Mucosa of descending colon (tissue), 3 donors: ENCODE results near the gene DPP10. TPM values are rescaled to one million over a fixed set of nuclear protein-coding genes. Genes with fewer than 3 reads are reported as not detected.

Experiments used
- ATAC-seq: fragments of 200-7000 bp; cut with Tn5 transposase; one replicate; pipeline ENCODE4 v1.9.1; 2020; ENCODE audit warnings: mild to moderate bottlenecking, moderate library complexity
- DNase-seq, 3 donors: peaks; one replicate each; pipeline ENCODE4 v3.0.0-alpha.2; 2020
- H3K36me3 ChIP-seq: fragments of 200-600 bp; one replicate; pipeline ENCODE4 v1.8.0; 2021; ENCODE audit warnings: low read depth, mild to moderate bottlenecking
- H3K4me1 ChIP-seq: fragments of 200-600 bp; one replicate; pipeline ENCODE4 v1.8.0; 2021; ENCODE audit warnings: low read depth, mild to moderate bottlenecking
- H3K4me3 ChIP-seq: fragments of 200-600 bp; one replicate; pipeline ENCODE4 v1.8.0; 2021; ENCODE audit warnings: mild to moderate bottlenecking
- H3K9me3 ChIP-seq: fragments of 200-600 bp; one replicate; pipeline ENCODE4 v1.8.0; 2021; ENCODE audit warnings: mild to moderate bottlenecking
- intact Hi-C, 2 donors: fragments of 100-400 bp; cut with DNase I in 1 of 2; cut with micrococcal nuclease in 1 of 2; formaldehyde crosslinking; loops; one replicate each; pipeline versions ENCODE4 v1.11.0 to v1.11.1; 2022; cut with DNase I, micrococcal nuclease
- total RNA-seq, 3 donors: library from RNA; stranded (reverse); fragmentation: NEBNext Ultra II Directional in 2 of 3; extraction: Animal tissue kit (Norgen Biotek cat#: 25700) in 2 of 3; gene quantifications; one replicate each; pipeline versions ENCODE4 v1.2.1 to v1.2.4, GENCODE V29; 2021 to 2023
- TF ChIP-seq, protein P1 (sequence below): fragments of 200-600 bp; IDR thresholded peaks from one replicate; pipeline ENCODE4 v1.8.0; 2022; ENCODE audit warnings: antibody characterized with exemption, mild to moderate bottlenecking
- donor health status: DM: no; HTN: no; CAD: no; lungs with moderate emphysema.
- donor health status: DM: no; HTN: no; CAD: no.
- donor health status: DM: no; HTN: yes; CAD: no.

Gene DPP10
- total RNA-seq, 3 donors from 2014 or later, result 6.3 to 12.2 (median 6.9) TPM

DNA sequence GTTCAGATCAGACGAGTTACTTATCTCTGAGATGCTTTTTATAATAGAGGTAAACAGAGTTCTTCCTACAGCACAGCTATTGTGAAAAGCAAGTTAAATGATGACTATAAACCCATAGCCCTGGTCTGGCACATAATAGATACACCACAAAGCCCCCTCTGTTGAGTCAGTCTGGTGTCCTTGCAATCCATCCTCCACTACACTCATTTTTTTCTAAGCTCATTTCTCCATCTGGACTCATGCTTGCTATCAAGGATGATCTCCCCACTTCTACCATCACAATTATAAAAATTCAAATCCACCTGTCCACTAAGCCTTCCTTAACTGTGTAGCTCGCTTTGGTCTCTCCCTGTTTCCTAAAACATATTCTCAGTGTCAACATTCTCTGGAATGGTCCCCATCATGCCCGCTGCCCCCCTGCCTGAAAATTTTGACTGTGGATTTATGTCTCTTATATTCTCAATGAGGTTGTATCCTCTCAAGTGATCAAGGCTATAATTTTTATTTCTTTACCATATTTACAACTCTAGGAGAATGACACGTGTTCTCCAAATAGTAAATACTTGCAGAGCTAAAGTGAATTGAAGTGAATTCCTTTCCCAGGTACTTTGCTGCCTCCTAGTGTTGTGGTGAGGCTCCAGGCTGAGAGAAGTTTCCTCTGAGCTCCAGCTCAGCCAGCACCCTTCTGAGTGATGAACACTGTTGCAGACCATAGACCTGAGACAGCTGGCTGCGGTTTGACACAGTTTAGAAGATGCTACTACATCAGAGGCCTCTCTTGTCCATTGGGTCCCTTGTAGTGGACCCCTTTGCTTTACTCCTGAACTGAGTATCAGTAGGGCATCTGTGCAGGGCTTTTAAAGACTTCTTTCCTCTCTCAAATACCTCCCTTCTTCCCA is 108.7 kb downstream of the DPP10 start:
- ATAC-seq, result peak; percentile 81

DNA sequence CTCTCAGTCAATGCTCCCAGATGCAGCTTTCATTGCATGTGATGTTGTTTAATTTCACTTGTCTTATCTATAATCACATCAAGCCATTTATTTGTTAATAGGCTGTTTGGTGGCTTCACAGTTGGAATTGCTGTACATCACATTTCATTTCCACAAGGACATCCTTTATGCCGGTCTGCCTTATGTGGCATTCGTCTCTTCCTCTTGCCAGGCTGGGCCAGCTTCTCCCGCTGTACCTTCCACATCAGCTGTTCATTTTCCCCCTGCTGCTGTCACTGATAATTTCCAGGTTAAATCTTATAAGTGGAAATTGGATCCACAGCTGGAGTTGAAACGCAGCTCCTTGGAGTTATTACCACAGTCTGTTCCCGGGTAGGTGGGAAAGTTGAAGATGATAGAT is 110.6 kb downstream of the DPP10 start:
- intact Hi-C loops, result no loop called here
- H3K4me1 ChIP-seq, result peaks cover 8% of the 10 kb centered on the region
- H3K36me3 ChIP-seq, result no peaks in the 10 kb centered on the region
- DNase-seq, result no peak
- ATAC-seq, result no peak
- no peak overlapping the region for H3K4me3 ChIP-seq
- no peaks in the 10 kb centered on the region for H3K9me3 ChIP-seq
- TF ChIP-seq, protein P1, sequence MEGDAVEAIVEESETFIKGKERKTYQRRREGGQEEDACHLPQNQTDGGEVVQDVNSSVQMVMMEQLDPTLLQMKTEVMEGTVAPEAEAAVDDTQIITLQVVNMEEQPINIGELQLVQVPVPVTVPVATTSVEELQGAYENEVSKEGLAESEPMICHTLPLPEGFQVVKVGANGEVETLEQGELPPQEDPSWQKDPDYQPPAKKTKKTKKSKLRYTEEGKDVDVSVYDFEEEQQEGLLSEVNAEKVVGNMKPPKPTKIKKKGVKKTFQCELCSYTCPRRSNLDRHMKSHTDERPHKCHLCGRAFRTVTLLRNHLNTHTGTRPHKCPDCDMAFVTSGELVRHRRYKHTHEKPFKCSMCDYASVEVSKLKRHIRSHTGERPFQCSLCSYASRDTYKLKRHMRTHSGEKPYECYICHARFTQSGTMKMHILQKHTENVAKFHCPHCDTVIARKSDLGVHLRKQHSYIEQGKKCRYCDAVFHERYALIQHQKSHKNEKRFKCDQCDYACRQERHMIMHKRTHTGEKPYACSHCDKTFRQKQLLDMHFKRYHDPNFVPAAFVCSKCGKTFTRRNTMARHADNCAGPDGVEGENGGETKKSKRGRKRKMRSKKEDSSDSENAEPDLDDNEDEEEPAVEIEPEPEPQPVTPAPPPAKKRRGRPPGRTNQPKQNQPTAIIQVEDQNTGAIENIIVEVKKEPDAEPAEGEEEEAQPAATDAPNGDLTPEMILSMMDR, result no peak

More for the DNA sequence above, 108.7 kb downstream of the DPP10 start:
- no peak overlapping the region for H3K4me3 ChIP-seq
- DNase-seq, result peak in 2 of 3 donors; percentile 58 to 86
- H3K9me3 ChIP-seq, result no peaks in the 10 kb centered on the region
- H3K36me3 ChIP-seq, result no peaks in the 10 kb centered on the region
- intact Hi-C loops, result loop anchor here in 1 of 2 donors (2.0 kb wide), 1 partner anchor 574 kb away; no protein-coding TSS in a partner anchor
- TF ChIP-seq, protein P1, result peak; percentile 45
- H3K4me1 ChIP-seq, result peaks cover 14% of the 10 kb centered on the region

DNA sequence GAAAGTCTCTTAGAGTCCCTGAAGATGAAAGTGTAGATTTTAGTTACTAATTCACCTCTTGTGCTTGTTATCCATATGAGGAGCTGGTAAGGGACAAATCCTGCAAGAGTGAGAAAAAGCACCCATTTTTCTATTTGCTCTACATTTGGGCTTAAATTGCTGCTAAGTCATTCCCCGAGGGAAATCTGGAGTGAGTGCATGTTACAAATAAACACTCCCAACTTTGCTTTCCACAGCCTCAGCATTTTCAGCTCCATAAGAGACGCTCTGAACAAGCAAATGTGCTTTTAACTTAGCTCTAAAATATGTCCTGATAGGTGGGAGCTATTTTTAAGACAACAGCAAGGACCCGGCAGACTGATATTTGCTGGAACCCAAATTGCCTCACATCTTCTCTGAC is 126.7 kb downstream of the DPP10 start:
- no peaks in the 10 kb centered on the region for H3K9me3 ChIP-seq
- ATAC-seq (no peak), DNase-seq (no peak)
- TF ChIP-seq, protein P1, result no peak
- H3K4me1 ChIP-seq, result no peaks in the 10 kb centered on the region
- no peaks in the 10 kb centered on the region for H3K36me3 ChIP-seq
- intact Hi-C loops, result no loop called here
- H3K4me3 ChIP-seq, result no peak overlapping the region

DNA sequence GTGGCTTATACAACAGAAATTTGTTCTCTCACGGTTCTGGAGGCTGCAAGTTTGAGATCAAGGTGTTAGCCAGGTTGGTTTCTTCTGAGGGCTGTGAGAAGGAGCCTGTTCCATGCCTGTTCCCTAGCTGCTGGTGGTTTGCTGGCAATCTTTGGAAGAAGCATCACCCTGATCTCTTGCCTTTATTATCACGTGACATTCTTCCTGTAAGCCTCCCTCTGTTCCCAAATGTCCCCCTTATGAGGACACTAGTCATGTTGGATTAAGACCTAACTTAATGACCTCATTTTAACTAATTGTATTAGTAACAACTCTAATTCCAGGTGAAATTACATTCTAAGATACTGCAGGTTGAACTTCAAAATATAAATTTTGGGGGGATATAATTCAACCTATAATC is 135.2 kb downstream of the DPP10 start:
- H3K4me3 ChIP-seq, result no peak overlapping the region
- ATAC-seq (no peak), DNase-seq (no peak)
- TF ChIP-seq, protein P1, result no peak
- intact Hi-C loops, result no loop called here
- H3K9me3 ChIP-seq, result no peaks in the 10 kb centered on the region
- H3K4me1 ChIP-seq, result no peaks in the 10 kb centered on the region
- H3K36me3 ChIP-seq, result no peaks in the 10 kb centered on the region

DNA sequence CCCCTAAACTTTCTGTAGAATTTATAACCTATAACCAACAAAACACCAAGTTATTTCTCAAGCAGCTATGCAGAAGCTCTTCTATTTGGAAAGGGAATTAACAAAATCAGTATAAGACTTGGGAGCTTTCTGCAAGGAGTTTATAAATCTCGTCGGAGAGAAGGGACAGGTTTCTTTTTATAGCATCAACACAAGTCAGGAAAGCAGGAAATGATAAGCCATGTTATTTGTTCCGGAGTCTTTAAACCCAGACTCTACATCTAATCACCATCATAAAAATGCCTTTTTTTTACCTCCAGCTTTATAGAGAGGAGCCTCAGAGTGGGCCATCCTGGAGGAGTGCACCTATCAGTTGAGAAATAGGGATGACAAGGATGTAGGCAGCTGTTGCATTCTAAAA is 137.1 kb downstream of the DPP10 start:
- TF ChIP-seq, protein P1, result no peak
- Histone ChIP-seq H3K4me1 (no peaks in the 10 kb centered on the region), H3K9me3 (no peaks in the 10 kb centered on the region), H3K36me3 (no peaks in the 10 kb centered on the region), H3K4me3 (no peak overlapping the region)
- peak; percentile 40 for ATAC-seq
- intact Hi-C loops, result no loop called here
- DNase-seq, result no peak
